GM23338 (cell line): ENCODE results near the gene MYCBPAP. TPM values are rescaled to one million over a fixed set of nuclear protein-coding genes. Genes with fewer than 3 reads are reported as not detected.

Experiments used
- ATAC-seq: fragments of 200-7000 bp; cut with Tn5 transposase; 3 replicates; pipeline ENCODE4 v1.9.1; 2020
- DNase-seq: peaks from one replicate; pipeline ENCODE4 v3.0.0-alpha.2; 2015; ENCODE audit warnings: low spot score
- H2AFZ ChIP-seq: fragments of 200-600 bp; sonication (generic); 2 replicates; pipeline ENCODE4 v1.8.0; 2016; ENCODE audit warnings: antibody characterized with exemption, mild to moderate bottlenecking, moderate library complexity
- H3F3A ChIP-seq: fragments of 200-600 bp; sonication (generic); replicated peaks from 2 replicates; pipeline ENCODE4 v1.8.0; 2017; ENCODE audit warnings: antibody characterized with exemption, mixed run types, low read depth
- H3K27ac ChIP-seq: fragments of 200-600 bp; sonication (generic); 2 replicates; pipeline ENCODE4 v1.6.1; 2016; ENCODE audit warnings: low read depth
- H3K27me3 ChIP-seq: fragments of 200-600 bp; sonication (generic); 2 replicates; pipeline ENCODE4 v1.8.0; 2016; ENCODE audit warnings: mild to moderate bottlenecking, mixed run types, moderate library complexity; ENCODE audit not compliant: insufficient read depth
- H3K36me3 ChIP-seq: fragments of 200-600 bp; sonication (generic); 2 replicates; pipeline ENCODE4 v1.8.0; 2016; ENCODE audit warnings: mild to moderate bottlenecking; ENCODE audit not compliant: insufficient read depth
- H3K4me1 ChIP-seq: fragments of 200-600 bp; sonication (generic); 2 replicates; pipeline ENCODE4 v1.8.0; 2016; ENCODE audit warnings: mild to moderate bottlenecking, moderate library complexity; ENCODE audit not compliant: insufficient read depth
- H3K4me2 ChIP-seq: fragments of 200-600 bp; sonication (generic); 2 replicates; pipeline ENCODE4 v1.7.1; 2017; ENCODE audit warnings: mixed run types
- H3K4me3 ChIP-seq: fragments of 200-600 bp; sonication (generic); 2 replicates; pipeline ENCODE4 v1.6.1; 2016; ENCODE audit warnings: mixed run types
- H3K79me2 ChIP-seq: fragments of 200-600 bp; sonication (generic); replicated peaks from 2 replicates; pipeline ENCODE4 v1.8.0; 2017; ENCODE audit warnings: mild to moderate bottlenecking; ENCODE audit not compliant: insufficient read depth
- H3K9me2 ChIP-seq: fragments of 200-600 bp; sonication (generic); 2 replicates; pipeline ENCODE4 v1.8.0; 2017; ENCODE audit not compliant: insufficient read depth
- H4K20me1 ChIP-seq: fragments of 200-600 bp; sonication (generic); replicated peaks from 2 replicates; pipeline ENCODE4 v1.8.0; 2017; ENCODE audit warnings: mild to moderate bottlenecking; ENCODE audit not compliant: insufficient read depth
- H3K27ac Mint-ChIP-seq: 2 replicates; pipeline ENCODE4 v1.8.0; 2020; ENCODE audit warnings: inconsistent platforms, mild to moderate bottlenecking, moderate library complexity, mixed read lengths
- H3K27me3 Mint-ChIP-seq: 3 replicates; pipeline ENCODE4 v1.8.0; 2022; ENCODE audit warnings: low read depth, mild to moderate bottlenecking, moderate library complexity, mixed read lengths, inconsistent platforms; ENCODE audit not compliant: insufficient read depth, poor library complexity
- H3K36me3 Mint-ChIP-seq: 3 replicates; pipeline ENCODE4 v1.8.0; 2021; ENCODE audit warnings: low read depth, mild to moderate bottlenecking, inconsistent platforms, moderate library complexity, mixed read lengths
- H3K4me1 Mint-ChIP-seq: 3 replicates; pipeline ENCODE4 v1.8.0; 2020; ENCODE audit warnings: mild to moderate bottlenecking, inconsistent platforms, mixed read lengths
- H3K4me3 Mint-ChIP-seq: 3 replicates; pipeline ENCODE4 v1.8.0; 2021; ENCODE audit warnings: moderate library complexity, mild to moderate bottlenecking, inconsistent platforms, mixed read lengths
- H3K9me3 Mint-ChIP-seq: 3 replicates; pipeline ENCODE4 v1.8.0; 2020; ENCODE audit warnings: moderate library complexity, mild to moderate bottlenecking, inconsistent platforms, mixed read lengths
- CREB1 ChIP-seq: fragments of 250-450 bp; sonication (Bioruptor Pico); IDR thresholded peaks from 2 replicates; pipeline ENCODE4 v1.5.0; 2020; ENCODE audit warnings: low read depth, mild to moderate bottlenecking, moderate library complexity
- EZH2 ChIP-seq: fragments of 200-600 bp; sonication (generic); IDR thresholded peaks from one replicate; pipeline ENCODE4 v1.8.0; 2017; ENCODE audit warnings: antibody characterized with exemption, mild to moderate bottlenecking, low read depth; ENCODE audit not compliant: unreplicated experiment
- EZH2phosphoT487 ChIP-seq: fragments of 200-600 bp; sonication (generic); IDR thresholded peaks from one replicate; pipeline ENCODE4 v1.8.1; 2018; ENCODE audit warnings: antibody characterized with exemption; ENCODE audit not compliant: unreplicated experiment
- JUNB ChIP-seq: IDR thresholded peaks from one replicate; pipeline ENCODE4 v1.6.1; 2016; ENCODE audit warnings: antibody characterized with exemption; ENCODE audit not compliant: unreplicated experiment
- NANOG ChIP-seq: IDR thresholded peaks from 2 replicates; pipeline ENCODE4 v1.6.1; 2016; ENCODE audit warnings: antibody characterized with exemption, borderline replicate concordance
- POLR2AphosphoS5 ChIP-seq: IDR thresholded peaks from 2 replicates; pipeline ENCODE4 v1.6.1; 2016; ENCODE audit warnings: antibody characterized with exemption, low read depth
- STAT1 ChIP-seq: IDR thresholded peaks from one replicate; pipeline ENCODE4 v1.6.1; 2016; ENCODE audit warnings: antibody characterized with exemption; ENCODE audit not compliant: unreplicated experiment
- ZNF114 ChIP-seq: fragments of 250-450 bp; sonication (Bioruptor Pico); IDR thresholded peaks from 2 replicates; pipeline ENCODE4 v1.5.0; 2020; ENCODE audit warnings: mild to moderate bottlenecking, moderate library complexity
- ZNF331 ChIP-seq: fragments of 250-450 bp; sonication (Bioruptor Pico); IDR thresholded peaks from 2 replicates; pipeline ENCODE4 v1.5.0; 2020; ENCODE audit warnings: low read depth, mild to moderate bottlenecking, moderate library complexity
- polyA plus RNA-seq: library from polyadenylated mRNA; unstranded; fragments of >200 nt; fragmentation: Nextera tagmentation; extraction: Ambion mirVana; gene quantifications from 2 replicates; pipeline ENCODE4 v1.2.1, GENCODE V29; 2016
- total RNA-seq: library from RNA; depleted of rRNA; stranded (reverse); fragments of >200 nt; shearing (Covaris generic); gene quantifications from 2 replicates; pipeline ENCODE4 v1.2.3, GENCODE V29; 2014
- TF ChIP-seq, protein P1 (sequence below): IDR thresholded peaks from 2 replicates; pipeline ENCODE4 v1.6.1; 2016; ENCODE audit warnings: antibody characterized with exemption
- TF ChIP-seq, protein P2 (sequence below), 2 experiments: fragments of 200-600 bp in 1 of 2; sonication (generic) in 1 of 2; conservative IDR thresholded peaks; 2 replicates each; pipeline versions ENCODE4 v1.5.1 to v1.6.1; 2016 to 2017; ENCODE audit warnings: antibody characterized with exemption in 2 of 2, low read depth in 2 of 2, mild to moderate bottlenecking in 2 of 2, moderate library complexity in 1 of 2
- TF ChIP-seq, protein P3 (sequence below): fragments of 250-450 bp; sonication (Bioruptor Pico); IDR thresholded peaks from 2 replicates; pipeline ENCODE4 v1.5.0; 2020; ENCODE audit warnings: mild to moderate bottlenecking, moderate library complexity

Gene MYCBPAP
- total and polyA plus RNA-seq, 2 experiments from 2014 or later = 0.63 to 1.7 TPM

DNA sequence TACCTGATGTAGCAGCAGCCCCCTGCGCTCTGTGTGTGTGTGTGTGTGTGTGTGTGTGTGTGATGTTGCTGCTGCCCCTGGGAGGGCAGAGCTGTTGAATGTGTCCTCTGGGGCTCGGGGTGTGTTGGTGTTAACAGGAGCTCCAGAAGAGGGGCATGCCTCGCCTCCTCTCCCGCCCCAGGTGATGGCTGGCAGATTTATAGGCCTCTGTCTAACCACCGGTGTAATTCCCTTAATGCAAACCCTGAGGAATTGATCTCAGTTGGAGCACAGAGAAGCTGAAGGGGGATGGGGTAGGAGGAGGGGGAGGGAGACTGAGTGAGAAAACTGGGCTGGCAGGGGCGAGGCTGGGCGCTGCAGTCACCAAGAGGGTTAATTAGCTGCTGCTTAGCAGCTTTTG lies 62.3 kb downstream of the MYCBPAP start (continued):
- TF ChIP-seq EZH2 = no peak
- TF ChIP-seq, protein P1, sequence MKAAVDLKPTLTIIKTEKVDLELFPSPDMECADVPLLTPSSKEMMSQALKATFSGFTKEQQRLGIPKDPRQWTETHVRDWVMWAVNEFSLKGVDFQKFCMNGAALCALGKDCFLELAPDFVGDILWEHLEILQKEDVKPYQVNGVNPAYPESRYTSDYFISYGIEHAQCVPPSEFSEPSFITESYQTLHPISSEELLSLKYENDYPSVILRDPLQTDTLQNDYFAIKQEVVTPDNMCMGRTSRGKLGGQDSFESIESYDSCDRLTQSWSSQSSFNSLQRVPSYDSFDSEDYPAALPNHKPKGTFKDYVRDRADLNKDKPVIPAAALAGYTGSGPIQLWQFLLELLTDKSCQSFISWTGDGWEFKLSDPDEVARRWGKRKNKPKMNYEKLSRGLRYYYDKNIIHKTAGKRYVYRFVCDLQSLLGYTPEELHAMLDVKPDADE = no peak

DNA sequence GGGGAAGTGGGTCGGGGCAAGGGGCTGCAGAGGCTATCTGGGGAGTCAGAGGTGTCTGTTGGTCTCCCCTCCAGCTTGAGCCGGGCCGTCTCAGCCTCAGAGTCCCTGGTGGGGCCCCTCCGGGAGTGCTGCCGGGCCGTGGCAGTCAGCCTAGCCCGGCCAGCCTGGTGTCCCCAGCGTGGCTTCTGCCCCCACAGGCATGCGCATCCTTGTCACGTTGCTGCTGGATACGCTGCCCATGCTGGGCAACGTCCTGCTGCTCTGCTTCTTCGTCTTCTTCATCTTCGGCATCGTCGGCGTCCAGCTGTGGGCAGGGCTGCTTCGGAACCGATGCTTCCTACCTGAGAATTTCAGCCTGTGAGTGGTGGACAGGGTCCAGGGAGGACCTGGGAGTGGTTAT lies 63.4 kb downstream of the MYCBPAP start:
- Histone ChIP-seq H4K20me1 (no peaks in the 10 kb centered on the region), H3K27ac (no peak overlapping the region), H3K27me3 (peaks cover 9% of the 10 kb centered on the region), H3K4me1 (peaks cover 8% of the 10 kb centered on the region), H3F3A (no peaks in the 10 kb centered on the region), H3K9me2 (no peaks in the 10 kb centered on the region), H3K79me2 (no peaks in the 10 kb centered on the region), H3K4me3 (no peak overlapping the region), H3K36me3 (no peaks in the 10 kb centered on the region), H2AFZ (no peak overlapping the region), H3K4me2 (no peak overlapping the region)
- H3K27ac Mint-ChIP-seq = no peak overlapping the region
- peaks cover 34% of the 10 kb centered on the region for H3K4me1 Mint-ChIP-seq
- H3K4me3 Mint-ChIP-seq = no peak overlapping the region
- peaks cover 17% of the 10 kb centered on the region for H3K27me3 Mint-ChIP-seq
- DNase-seq (no peak), ATAC-seq (no peak)
- H3K9me3 Mint-ChIP-seq = no peaks in the 10 kb centered on the region
- no peaks in the 10 kb centered on the region; the same call in 2 of the 3 replicates for H3K36me3 Mint-ChIP-seq
- TF ChIP-seq, protein P2, sequence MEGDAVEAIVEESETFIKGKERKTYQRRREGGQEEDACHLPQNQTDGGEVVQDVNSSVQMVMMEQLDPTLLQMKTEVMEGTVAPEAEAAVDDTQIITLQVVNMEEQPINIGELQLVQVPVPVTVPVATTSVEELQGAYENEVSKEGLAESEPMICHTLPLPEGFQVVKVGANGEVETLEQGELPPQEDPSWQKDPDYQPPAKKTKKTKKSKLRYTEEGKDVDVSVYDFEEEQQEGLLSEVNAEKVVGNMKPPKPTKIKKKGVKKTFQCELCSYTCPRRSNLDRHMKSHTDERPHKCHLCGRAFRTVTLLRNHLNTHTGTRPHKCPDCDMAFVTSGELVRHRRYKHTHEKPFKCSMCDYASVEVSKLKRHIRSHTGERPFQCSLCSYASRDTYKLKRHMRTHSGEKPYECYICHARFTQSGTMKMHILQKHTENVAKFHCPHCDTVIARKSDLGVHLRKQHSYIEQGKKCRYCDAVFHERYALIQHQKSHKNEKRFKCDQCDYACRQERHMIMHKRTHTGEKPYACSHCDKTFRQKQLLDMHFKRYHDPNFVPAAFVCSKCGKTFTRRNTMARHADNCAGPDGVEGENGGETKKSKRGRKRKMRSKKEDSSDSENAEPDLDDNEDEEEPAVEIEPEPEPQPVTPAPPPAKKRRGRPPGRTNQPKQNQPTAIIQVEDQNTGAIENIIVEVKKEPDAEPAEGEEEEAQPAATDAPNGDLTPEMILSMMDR (conservative IDR thresholded peaks at IDR 0.05; ENCODE audit: low read depth in 2 of 2) = no peak
- TF ChIP-seq STAT1 = no peak
- no peak for TF ChIP-seq ZNF331
- no peak for TF ChIP-seq NANOG
- no peak for TF ChIP-seq JUNB
- TF ChIP-seq, protein P1 = no peak
- TF ChIP-seq CREB1 (CRISPR knock-in tag) = no peak
- TF ChIP-seq, protein P3, sequence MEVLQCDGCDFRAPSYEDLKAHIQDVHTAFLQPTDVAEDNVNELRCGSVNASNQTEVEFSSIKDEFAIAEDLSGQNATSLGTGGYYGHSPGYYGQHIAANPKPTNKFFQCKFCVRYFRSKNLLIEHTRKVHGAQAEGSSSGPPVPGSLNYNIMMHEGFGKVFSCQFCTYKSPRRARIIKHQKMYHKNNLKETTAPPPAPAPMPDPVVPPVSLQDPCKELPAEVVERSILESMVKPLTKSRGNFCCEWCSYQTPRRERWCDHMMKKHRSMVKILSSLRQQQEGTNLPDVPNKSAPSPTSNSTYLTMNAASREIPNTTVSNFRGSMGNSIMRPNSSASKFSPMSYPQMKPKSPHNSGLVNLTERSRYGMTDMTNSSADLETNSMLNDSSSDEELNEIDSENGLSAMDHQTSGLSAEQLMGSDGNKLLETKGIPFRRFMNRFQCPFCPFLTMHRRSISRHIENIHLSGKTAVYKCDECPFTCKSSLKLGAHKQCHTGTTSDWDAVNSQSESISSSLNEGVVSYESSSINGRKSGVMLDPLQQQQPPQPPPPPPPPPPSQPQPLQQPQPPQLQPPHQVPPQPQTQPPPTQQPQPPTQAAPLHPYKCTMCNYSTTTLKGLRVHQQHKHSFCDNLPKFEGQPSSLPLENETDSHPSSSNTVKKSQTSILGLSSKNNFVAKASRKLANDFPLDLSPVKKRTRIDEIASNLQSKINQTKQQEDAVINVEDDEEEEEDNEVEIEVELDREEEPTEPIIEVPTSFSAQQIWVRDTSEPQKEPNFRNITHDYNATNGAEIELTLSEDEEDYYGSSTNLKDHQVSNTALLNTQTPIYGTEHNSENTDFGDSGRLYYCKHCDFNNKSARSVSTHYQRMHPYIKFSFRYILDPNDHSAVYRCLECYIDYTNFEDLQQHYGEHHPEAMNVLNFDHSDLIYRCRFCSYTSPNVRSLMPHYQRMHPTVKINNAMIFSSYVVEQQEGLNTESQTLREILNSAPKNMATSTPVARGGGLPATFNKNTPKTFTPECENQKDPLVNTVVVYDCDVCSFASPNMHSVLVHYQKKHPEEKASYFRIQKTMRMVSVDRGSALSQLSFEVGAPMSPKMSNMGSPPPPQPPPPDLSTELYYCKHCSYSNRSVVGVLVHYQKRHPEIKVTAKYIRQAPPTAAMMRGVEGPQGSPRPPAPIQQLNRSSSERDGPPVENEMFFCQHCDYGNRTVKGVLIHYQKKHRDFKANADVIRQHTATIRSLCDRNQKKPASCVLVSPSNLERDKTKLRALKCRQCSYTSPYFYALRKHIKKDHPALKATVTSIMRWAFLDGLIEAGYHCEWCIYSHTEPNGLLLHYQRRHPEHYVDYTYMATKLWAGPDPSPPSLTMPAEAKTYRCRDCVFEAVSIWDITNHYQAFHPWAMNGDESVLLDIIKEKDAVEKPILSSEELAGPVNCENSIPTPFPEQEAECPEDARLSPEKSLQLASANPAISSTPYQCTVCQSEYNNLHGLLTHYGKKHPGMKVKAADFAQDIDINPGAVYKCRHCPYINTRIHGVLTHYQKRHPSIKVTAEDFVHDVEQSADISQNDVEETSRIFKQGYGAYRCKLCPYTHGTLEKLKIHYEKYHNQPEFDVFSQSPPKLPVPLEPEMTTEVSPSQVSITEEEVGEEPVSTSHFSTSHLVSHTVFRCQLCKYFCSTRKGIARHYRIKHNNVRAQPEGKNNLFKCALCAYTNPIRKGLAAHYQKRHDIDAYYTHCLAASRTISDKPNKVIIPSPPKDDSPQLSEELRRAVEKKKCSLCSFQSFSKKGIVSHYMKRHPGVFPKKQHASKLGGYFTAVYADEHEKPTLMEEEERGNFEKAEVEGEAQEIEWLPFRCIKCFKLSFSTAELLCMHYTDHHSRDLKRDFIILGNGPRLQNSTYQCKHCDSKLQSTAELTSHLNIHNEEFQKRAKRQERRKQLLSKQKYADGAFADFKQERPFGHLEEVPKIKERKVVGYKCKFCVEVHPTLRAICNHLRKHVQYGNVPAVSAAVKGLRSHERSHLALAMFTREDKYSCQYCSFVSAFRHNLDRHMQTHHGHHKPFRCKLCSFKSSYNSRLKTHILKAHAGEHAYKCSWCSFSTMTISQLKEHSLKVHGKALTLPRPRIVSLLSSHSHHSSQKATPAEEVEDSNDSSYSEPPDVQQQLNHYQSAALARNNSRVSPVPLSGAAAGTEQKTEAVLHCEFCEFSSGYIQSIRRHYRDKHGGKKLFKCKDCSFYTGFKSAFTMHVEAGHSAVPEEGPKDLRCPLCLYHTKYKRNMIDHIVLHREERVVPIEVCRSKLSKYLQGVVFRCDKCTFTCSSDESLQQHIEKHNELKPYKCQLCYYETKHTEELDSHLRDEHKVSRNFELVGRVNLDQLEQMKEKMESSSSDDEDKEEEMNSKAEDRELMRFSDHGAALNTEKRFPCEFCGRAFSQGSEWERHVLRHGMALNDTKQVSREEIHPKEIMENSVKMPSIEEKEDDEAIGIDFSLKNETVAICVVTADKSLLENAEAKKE (CRISPR knock-in tag) = no peak
- no peak for TF ChIP-seq EZH2phosphoT487
- TF ChIP-seq POLR2AphosphoS5 = no peak
- TF ChIP-seq ZNF114 (CRISPR knock-in tag) = no peak
- TF ChIP-seq EZH2 = no peak
